BLaER1 treated with 17β-estradiol and CSF1 and Interleukin-3, amounts not matched to agents 10 nM and 100 nM (cell line): ENCODE results near the gene NR3C2.

Source experiments
- H3K27ac ChIP-seq, 11 experiments: shearing (Covaris generic); formaldehyde crosslinking; 2 replicates each; pipeline ENCODE4 v1.8.1; 2022
- H3K27me3 ChIP-seq, 11 experiments: shearing (Covaris generic); formaldehyde crosslinking; 2 replicates each; pipeline ENCODE4 v1.8.1; 2022
- H3K36me3 ChIP-seq, 11 experiments: shearing (Covaris generic); formaldehyde crosslinking; 2 replicates each; pipeline ENCODE4 v1.8.1; 2022
- H3K4me1 ChIP-seq, 10 experiments: shearing (Covaris generic); formaldehyde crosslinking; 2 replicates each; pipeline ENCODE4 v1.8.1; 2022
- H3K4me2 ChIP-seq, 11 experiments: shearing (Covaris generic); formaldehyde crosslinking; 2 replicates each; pipeline ENCODE4 v1.8.1; 2022
- H3K4me3 ChIP-seq, 10 experiments: shearing (Covaris generic); formaldehyde crosslinking; 2 replicates each; pipeline ENCODE4 v1.8.1; 2022
- H3K9ac ChIP-seq, 11 experiments: shearing (Covaris generic); formaldehyde crosslinking; 2 replicates each; pipeline ENCODE4 v1.8.1; 2022
- H3K9me3 ChIP-seq, 11 experiments: shearing (Covaris generic); formaldehyde crosslinking; replicated peaks in 1 of 11; 2 replicates each; pipeline ENCODE4 v1.8.1; 2022
- H4K20me1 ChIP-seq, 11 experiments: shearing (Covaris generic); formaldehyde crosslinking; 2 replicates each; pipeline ENCODE4 v1.8.1; 2022
- Cebpa-rat ChIP-seq, 11 experiments: shearing (Covaris generic); IDR thresholded peaks; 2 replicates each; pipeline ENCODE4 v1.8.1; 2022

The NR3C2 gene

GRCh38 chr4:148103597-148104355 lies 338.4 kb downstream of the NR3C2 start:
- H3K4me3 ChIP-seq: no peak overlapping the region
- no peaks in the 10 kb centered on the region for H3K27me3 ChIP-seq
- no peak overlapping the region for H3K27ac ChIP-seq
- no peak overlapping the region for H3K4me2 ChIP-seq
- TF ChIP-seq Cebpa-rat (IDR thresholded peaks at IDR 0.05): no peak
- H3K9me3 ChIP-seq: peaks cover 0 to 10% (median 5%) of the 10 kb centered on the region in 11 experiments; a peak in 10 of 22 replicates
- no peaks in the 10 kb centered on the region for H3K4me1 ChIP-seq
- no peaks in the 10 kb centered on the region for H4K20me1 ChIP-seq
- H3K9ac ChIP-seq: no peak overlapping the region
- no peaks in the 10 kb centered on the region for H3K36me3 ChIP-seq

DNA sequence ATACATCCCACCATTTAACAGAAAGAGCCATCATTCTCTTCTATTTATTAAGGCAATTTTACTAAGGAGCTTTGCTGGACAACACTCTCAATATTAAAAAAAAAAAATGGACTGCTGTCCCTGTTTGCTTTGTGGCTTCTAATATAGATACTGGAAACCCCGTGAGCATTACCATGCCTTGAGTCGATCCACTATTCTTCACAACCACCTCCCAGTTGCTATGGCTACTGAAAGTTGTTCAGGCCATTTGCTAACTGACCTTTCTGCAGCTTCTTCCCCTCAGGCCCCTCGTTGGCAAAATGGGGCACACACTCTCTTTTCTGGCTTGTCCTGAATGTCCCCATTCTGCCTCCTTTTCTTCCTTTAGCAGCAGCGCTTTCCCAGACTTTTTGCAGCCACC lies 340.4 kb downstream of the NR3C2 start:
- no peak overlapping the region for H3K4me3 ChIP-seq
- no peaks in the 10 kb centered on the region for H3K4me1 ChIP-seq
- TF ChIP-seq Cebpa-rat (IDR thresholded peaks at IDR 0.05): no peak

GRCh38 chr4:148101235-148101634 lies 341.0 kb downstream of the NR3C2 start:
- Histone ChIP-seq H3K27me3 (no peaks in the 10 kb centered on the region), H3K4me2 (no peak overlapping the region), H3K4me1 (no peaks in the 10 kb centered on the region), H3K27ac (no peak overlapping the region), H3K4me3 (no peak overlapping the region), H3K36me3 (no peaks in the 10 kb centered on the region), H3K9me3 (peaks cover 0 to 5% (median under 1%) of the 10 kb centered on the region in 11 experiments; a peak in 5 of 22 replicates), H3K9ac (no peak overlapping the region), H4K20me1 (no peaks in the 10 kb centered on the region)
- TF ChIP-seq Cebpa-rat (IDR thresholded peaks at IDR 0.05): no peak

More for the DNA sequence above, 340.4 kb downstream of the NR3C2 start:
- Histone ChIP-seq H3K36me3 (no peaks in the 10 kb centered on the region), H4K20me1 (no peaks in the 10 kb centered on the region), H3K27me3 (no peaks in the 10 kb centered on the region), H3K9me3 (peaks cover 0 to 8% (median 5%) of the 10 kb centered on the region in 11 experiments; a peak in 10 of 22 replicates), H3K9ac (no peak overlapping the region), H3K27ac (no peak overlapping the region), H3K4me2 (no peak overlapping the region)

DNA sequence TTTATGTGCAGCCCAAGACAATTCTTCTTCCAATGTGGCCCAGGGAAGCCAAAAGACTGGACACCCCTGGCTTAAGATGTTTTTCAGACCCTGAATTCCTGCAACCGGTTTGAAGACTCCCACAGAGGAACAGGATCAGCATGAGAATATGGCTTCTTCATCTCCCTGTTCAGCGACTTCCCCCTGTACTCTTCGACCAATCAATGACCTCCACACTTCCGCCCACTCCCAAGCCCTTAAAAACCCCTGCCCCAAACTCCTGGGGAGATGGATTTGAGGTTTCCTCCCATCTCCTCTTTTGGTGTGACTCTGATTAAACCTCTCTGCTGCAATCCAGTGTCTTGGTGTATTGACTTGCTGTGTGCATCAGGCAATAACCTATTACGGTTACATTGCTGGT lies 344.4 kb downstream of the NR3C2 start:
- Histone ChIP-seq H3K4me3 (no peak overlapping the region), H3K36me3 (no peaks in the 10 kb centered on the region), H3K9ac (no peak overlapping the region), H3K27me3 (no peaks in the 10 kb centered on the region), H3K4me1 (no peaks in the 10 kb centered on the region), H3K27ac (no peak overlapping the region), H4K20me1 (no peaks in the 10 kb centered on the region), H3K9me3 (no peaks in the 10 kb centered on the region), H3K4me2 (no peak overlapping the region)
- no peak for TF ChIP-seq Cebpa-rat (IDR thresholded peaks at IDR 0.05)

GRCh38 chr4:148095346-148095923 lies 346.8 kb downstream of the NR3C2 start:
- H3K9me3 ChIP-seq: no peaks in the 10 kb centered on the region
- H3K9ac ChIP-seq: no peak overlapping the region
- no peaks in the 10 kb centered on the region for H3K27me3 ChIP-seq
- no peak overlapping the region for H3K27ac ChIP-seq
- H3K4me1 ChIP-seq: no peaks in the 10 kb centered on the region
- no peaks in the 10 kb centered on the region for H4K20me1 ChIP-seq
- H3K36me3 ChIP-seq: no peaks in the 10 kb centered on the region
- H3K4me3 ChIP-seq: no peak overlapping the region
- no peak for TF ChIP-seq Cebpa-rat (IDR thresholded peaks at IDR 0.05)
- H3K4me2 ChIP-seq: no peak overlapping the region

DNA sequence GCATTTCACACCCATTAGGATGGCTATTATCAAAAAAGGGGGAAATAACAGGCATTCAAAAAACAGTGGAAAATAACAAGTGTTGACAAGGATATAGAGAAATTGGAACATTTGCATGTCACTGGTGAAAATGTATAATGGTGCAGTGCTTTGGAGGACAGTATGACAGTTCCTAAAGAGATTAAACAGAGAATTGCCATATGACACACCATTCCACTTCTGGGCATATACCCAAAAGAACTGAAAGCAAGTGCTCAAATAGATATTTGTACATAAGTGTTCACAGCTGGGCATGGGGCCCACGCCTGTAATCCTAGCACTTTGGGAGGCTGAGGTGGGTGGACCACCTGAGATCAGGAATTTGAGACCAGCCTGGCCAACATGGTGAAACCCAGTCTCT lies 348.1 kb downstream of the NR3C2 start:
- H3K4me3 ChIP-seq: no peak overlapping the region
- no peak overlapping the region for H3K27ac ChIP-seq
- H3K27me3 ChIP-seq: no peaks in the 10 kb centered on the region
- no peaks in the 10 kb centered on the region for H3K36me3 ChIP-seq
- H3K4me2 ChIP-seq: no peak overlapping the region
- no peaks in the 10 kb centered on the region for H3K4me1 ChIP-seq
- no peak for TF ChIP-seq Cebpa-rat (IDR thresholded peaks at IDR 0.05)
- H3K9ac ChIP-seq: no peak overlapping the region
- no peaks in the 10 kb centered on the region for H3K9me3 ChIP-seq
- H4K20me1 ChIP-seq: no peaks in the 10 kb centered on the region

DNA sequence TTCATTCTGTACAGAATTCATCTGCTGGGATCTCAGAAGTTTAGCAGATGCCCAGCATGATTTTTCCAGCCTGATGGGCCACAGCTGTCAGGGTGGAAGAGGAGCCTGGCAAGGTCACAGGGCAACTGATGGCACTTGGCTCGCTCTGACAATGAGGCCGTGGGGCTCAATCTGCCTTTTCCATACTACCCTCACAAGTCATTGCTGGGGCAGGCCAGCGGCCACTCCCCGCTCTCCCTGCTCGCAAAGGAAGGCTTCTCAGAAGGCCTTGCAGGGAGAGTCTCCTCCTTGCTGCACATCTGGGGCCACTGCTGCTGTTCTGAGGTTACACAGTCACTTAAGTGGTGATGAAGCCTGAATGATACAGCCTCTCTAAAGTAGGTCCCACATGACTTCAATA lies 349.1 kb downstream of the NR3C2 start:
- H3K4me2 ChIP-seq: no peak overlapping the region
- H3K4me1 ChIP-seq: no peaks in the 10 kb centered on the region
- no peaks in the 10 kb centered on the region for H4K20me1 ChIP-seq
- no peaks in the 10 kb centered on the region for H3K36me3 ChIP-seq
- no peak overlapping the region for H3K9ac ChIP-seq
- no peaks in the 10 kb centered on the region for H3K9me3 ChIP-seq
- H3K27ac ChIP-seq: no peak overlapping the region
- no peak overlapping the region for H3K4me3 ChIP-seq
- no peaks in the 10 kb centered on the region for H3K27me3 ChIP-seq
- TF ChIP-seq Cebpa-rat (IDR thresholded peaks at IDR 0.05): no peak

- no peak for TF ChIP-seq Cebpa-rat (IDR thresholded peaks at IDR 0.05)
- H4K20me1 ChIP-seq: no peaks in the 10 kb centered on the region
- H3K36me3 ChIP-seq: no peaks in the 10 kb centered on the region
- H3K9me3 ChIP-seq: no peaks in the 10 kb centered on the region
- H3K4me3 ChIP-seq: no peak overlapping the region
- H3K4me1 ChIP-seq: no peaks in the 10 kb centered on the region
- H3K27ac ChIP-seq: no peak overlapping the region
- no peak overlapping the region for H3K9ac ChIP-seq
- no peak overlapping the region for H3K4me2 ChIP-seq
- no peaks in the 10 kb centered on the region for H3K27me3 ChIP-seq
Measured at GRCh38 chr4:148092316-148093014, 349.7 kb downstream of the NR3C2 start.

DNA sequence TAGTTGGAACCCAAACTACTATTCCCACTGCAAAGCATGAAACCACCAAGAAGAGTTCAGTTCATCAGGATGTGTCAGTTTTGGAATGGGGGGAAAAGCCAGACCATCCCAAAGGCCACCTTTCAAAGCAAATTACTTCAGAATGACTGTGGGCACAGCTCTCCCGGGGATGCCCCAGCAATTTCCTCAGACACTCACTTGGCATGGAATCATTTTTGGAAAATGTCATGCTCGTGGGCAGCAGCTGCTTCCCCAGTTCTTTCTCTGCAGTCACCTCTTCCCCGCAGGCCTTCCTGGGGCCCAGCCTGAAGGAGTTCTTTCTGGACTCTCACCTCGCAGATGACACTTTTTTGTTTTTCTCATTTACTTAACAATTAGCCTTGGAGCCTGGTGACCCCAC lies 350.3 kb downstream of the NR3C2 start:
- H3K4me2 ChIP-seq: no peak overlapping the region
- no peak overlapping the region for H3K27ac ChIP-seq
- H4K20me1 ChIP-seq: no peaks in the 10 kb centered on the region
- H3K27me3 ChIP-seq: no peaks in the 10 kb centered on the region
- no peak overlapping the region for H3K4me3 ChIP-seq
- no peaks in the 10 kb centered on the region for H3K4me1 ChIP-seq
- H3K9ac ChIP-seq: no peak overlapping the region
- no peak for TF ChIP-seq Cebpa-rat (IDR thresholded peaks at IDR 0.05)
- H3K9me3 ChIP-seq: no peaks in the 10 kb centered on the region
- H3K36me3 ChIP-seq: no peaks in the 10 kb centered on the region
